Measurements from ENCODE around the gene MROH7. TPM values are rescaled to one million over a fixed set of nuclear protein-coding genes. Genes with fewer than 3 reads are reported as not detected.

Gene MROH7
- total RNA-seq, 1 donor from 2014 or later = 0.21 TPM

DNA sequence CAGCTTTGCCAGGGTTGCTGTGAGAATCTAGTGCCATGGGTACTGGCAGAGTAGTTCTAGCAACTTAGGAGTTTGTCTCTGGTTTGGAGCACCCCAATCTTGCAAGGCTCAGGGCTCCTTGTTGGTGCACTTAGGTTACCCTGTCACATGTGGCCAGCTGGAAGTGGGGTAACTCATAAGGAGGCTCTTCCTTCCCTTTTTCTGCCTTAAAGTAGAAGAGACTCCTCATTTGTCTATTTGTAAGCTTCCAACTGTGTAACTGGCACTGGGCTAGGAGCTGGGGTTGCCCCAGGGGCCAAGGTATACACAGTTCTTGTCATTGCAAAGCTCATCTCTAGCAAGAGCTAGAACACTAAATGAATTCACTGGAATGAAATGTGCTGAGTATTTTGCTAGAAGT, 10.6 kb downstream of the MROH7 start:
- no peaks in the 10 kb centered on the region for H3K36me3 Mint-ChIP-seq
- Histone ChIP-seq H3F3A (ENCODE audit: low read depth) (no peaks in the 10 kb centered on the region), H3K79me2 (ENCODE audit: low read depth) (no peaks in the 10 kb centered on the region), H3K9ac (no peak overlapping the region), H3K27ac (no peak overlapping the region), H3K36me3 (no peaks in the 10 kb centered on the region), H3K4me1 (no peaks in the 10 kb centered on the region), H4K20me1 (ENCODE audit: low read depth) (no peaks in the 10 kb centered on the region), H3K4me2 (no peak overlapping the region), H3K9me3 (ENCODE audit: low read depth) (no peaks in the 10 kb centered on the region), H3K27me3 (no peaks in the 10 kb centered on the region), H3K4me3 (no peak overlapping the region), H2AFZ (replicated peaks) (no peak overlapping the region)
- no peaks in the 10 kb centered on the region for H3K4me1 Mint-ChIP-seq
- H3K27me3 Mint-ChIP-seq (ENCODE audit: insufficient read depth, low read depth) = peaks cover 3% of the 10 kb centered on the region
- H3K27ac Mint-ChIP-seq = no peak overlapping the region
- no peak for DNase-seq (ENCODE audit: low spot score)
- no peak for TF ChIP-seq EZH2 (IDR thresholded peaks at IDR 0.05)
- no peak for TF ChIP-seq EZH2phosphoT487 (IDR thresholded peaks at IDR 0.05)
- TF ChIP-seq, protein P1, sequence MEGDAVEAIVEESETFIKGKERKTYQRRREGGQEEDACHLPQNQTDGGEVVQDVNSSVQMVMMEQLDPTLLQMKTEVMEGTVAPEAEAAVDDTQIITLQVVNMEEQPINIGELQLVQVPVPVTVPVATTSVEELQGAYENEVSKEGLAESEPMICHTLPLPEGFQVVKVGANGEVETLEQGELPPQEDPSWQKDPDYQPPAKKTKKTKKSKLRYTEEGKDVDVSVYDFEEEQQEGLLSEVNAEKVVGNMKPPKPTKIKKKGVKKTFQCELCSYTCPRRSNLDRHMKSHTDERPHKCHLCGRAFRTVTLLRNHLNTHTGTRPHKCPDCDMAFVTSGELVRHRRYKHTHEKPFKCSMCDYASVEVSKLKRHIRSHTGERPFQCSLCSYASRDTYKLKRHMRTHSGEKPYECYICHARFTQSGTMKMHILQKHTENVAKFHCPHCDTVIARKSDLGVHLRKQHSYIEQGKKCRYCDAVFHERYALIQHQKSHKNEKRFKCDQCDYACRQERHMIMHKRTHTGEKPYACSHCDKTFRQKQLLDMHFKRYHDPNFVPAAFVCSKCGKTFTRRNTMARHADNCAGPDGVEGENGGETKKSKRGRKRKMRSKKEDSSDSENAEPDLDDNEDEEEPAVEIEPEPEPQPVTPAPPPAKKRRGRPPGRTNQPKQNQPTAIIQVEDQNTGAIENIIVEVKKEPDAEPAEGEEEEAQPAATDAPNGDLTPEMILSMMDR (IDR thresholded peaks at IDR 0.05) = no peak
- H3K4me3 Mint-ChIP-seq = no peak overlapping the region
- no peaks in the 10 kb centered on the region for H3K9me3 Mint-ChIP-seq

DNA sequence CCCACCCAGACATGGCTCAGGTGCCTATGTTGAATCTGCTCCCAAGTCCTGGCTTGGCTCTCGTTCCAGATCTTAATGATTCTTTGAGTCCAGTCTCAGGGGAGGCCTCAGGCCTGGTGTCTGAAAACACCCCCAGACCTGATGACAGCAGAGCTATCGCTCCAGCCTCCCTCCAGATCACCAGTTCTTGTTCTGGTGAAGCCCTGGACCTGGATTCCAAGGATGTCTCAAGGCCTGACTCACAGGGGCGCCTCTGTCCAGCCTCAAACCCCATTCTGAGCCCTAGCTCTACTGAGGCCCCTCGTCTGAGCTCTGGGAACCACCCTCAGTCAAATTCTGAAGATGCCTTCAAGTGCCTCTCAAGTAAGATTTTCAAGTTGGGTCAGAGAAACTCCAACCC, 11.4 kb downstream of the MROH7 start:
- H3K27ac ChIP-seq = no peak overlapping the region
- no peaks in the 10 kb centered on the region for H4K20me1 ChIP-seq (ENCODE audit: low read depth)
- no peaks in the 10 kb centered on the region for H3K36me3 ChIP-seq
- Mint-ChIP-seq H3K36me3 (no peaks in the 10 kb centered on the region), H3K27me3 (ENCODE audit: insufficient read depth, low read depth) (peaks cover 3% of the 10 kb centered on the region), H3K4me3 (no peak overlapping the region), H3K4me1 (no peaks in the 10 kb centered on the region), H3K9me3 (peaks cover 3% of the 10 kb centered on the region), H3K27ac (no peak overlapping the region)
- H3F3A ChIP-seq (ENCODE audit: low read depth) = no peaks in the 10 kb centered on the region
- H3K4me3 ChIP-seq = no peak overlapping the region
- H2AFZ ChIP-seq (replicated peaks) = no peak overlapping the region
- no peak overlapping the region for H3K9ac ChIP-seq
- DNase-seq (ENCODE audit: low spot score) = no peak
- no peaks in the 10 kb centered on the region for H3K27me3 ChIP-seq
- H3K4me1 ChIP-seq = no peaks in the 10 kb centered on the region
- no peak overlapping the region for H3K4me2 ChIP-seq
- no peaks in the 10 kb centered on the region for H3K9me3 ChIP-seq (ENCODE audit: low read depth)
- H3K79me2 ChIP-seq (ENCODE audit: low read depth) = no peaks in the 10 kb centered on the region
- TF ChIP-seq, protein P1 (IDR thresholded peaks at IDR 0.05) = no peak
- TF ChIP-seq EZH2phosphoT487 (IDR thresholded peaks at IDR 0.05) = no peak
- TF ChIP-seq EZH2 (IDR thresholded peaks at IDR 0.05) = no peak

DNA sequence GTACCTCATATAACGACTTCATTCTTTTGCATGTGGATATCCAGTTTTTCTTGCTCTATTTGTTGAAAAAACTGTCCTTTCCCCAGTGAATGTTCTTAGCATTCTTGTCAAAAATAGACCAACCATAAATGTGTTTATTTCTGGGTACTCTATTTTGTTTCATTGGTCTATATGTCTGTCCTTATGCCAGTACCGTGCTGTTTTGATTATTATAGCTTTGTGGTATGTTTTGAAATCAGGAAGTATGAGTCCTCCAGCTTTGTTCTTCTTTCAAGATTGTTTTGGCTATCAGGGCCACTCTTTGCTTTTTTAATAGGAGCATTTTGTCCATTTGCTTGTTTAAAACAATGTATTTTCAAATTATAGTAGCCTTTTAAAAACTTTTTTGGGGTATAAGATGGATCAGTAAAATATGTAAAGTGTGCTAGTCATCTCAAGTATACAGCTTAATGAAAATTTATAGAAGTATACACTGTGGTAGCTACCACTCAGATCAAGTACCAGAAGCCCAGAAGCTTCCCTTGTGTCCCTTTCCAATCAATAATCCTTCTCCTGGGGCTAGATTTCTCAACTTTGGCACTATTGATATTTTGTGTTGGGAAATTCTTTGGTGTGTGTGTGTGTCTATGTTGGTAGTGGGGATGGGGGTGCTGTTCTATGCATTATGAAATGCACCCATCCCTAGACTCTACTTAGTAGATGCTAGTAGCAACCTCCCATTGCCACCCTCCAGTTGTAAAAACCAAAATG, 16.8 kb downstream of the MROH7 start:
- H3K36me3 Mint-ChIP-seq = peaks cover 2% of the 10 kb centered on the region
- Histone ChIP-seq H3K79me2 (ENCODE audit: low read depth) (no peaks in the 10 kb centered on the region), H3K4me1 (no peaks in the 10 kb centered on the region), H3F3A (ENCODE audit: low read depth) (no peaks in the 10 kb centered on the region), H4K20me1 (ENCODE audit: low read depth) (no peaks in the 10 kb centered on the region), H3K9me3 (ENCODE audit: low read depth) (no peaks in the 10 kb centered on the region), H3K27ac (no peak overlapping the region), H3K27me3 (no peaks in the 10 kb centered on the region), H3K36me3 (no peaks in the 10 kb centered on the region), H3K4me3 (no peak overlapping the region), H2AFZ (replicated peaks) (no peak overlapping the region), H3K9ac (no peak overlapping the region), H3K4me2 (no peak overlapping the region)
- H3K27ac Mint-ChIP-seq = no peak overlapping the region
- H3K4me1 Mint-ChIP-seq = no peaks in the 10 kb centered on the region
- no peak for TF ChIP-seq EZH2phosphoT487 (IDR thresholded peaks at IDR 0.05)
- TF ChIP-seq, protein P1 (IDR thresholded peaks at IDR 0.05) = no peak
- no peak overlapping the region for H3K4me3 Mint-ChIP-seq
- H3K27me3 Mint-ChIP-seq (ENCODE audit: insufficient read depth, low read depth) = peaks cover 2% of the 10 kb centered on the region
- DNase-seq (ENCODE audit: low spot score) = no peak
- peaks cover 15% of the 10 kb centered on the region for H3K9me3 Mint-ChIP-seq

Data from neural progenitor cell (in vitro differentiated cells).